Stimulated activated CD8-positive, alpha-beta memory T cell treated with anti-CD3 and anti-CD28 coated beads, Interleukin-15, amount 100 ng/mL, for 4 hours (primary cell): Measurements from ENCODE around the gene F8A3.
"Not testable (repeated sequence)": the region's sequence is repeated elsewhere in the genome, so short reads cannot be mapped to it uniquely, and the experiment has no call there.

ENCODE experiments used
- DNase-seq, 2 donors: peaks; one replicate each; pipeline ENCODE4 v3.0.0-alpha.2; 2020; ENCODE audit warnings: low read depth in 2 of 2

F8A3 gene

GRCh38 chrX:155458471-155458870, at the start of gene F8A3:
TSS of gene F8A3 (minus strand) at chrX:155458620. CDS start at chrX:155458600, 20 bp downstream.
- DNase-seq = not testable (repeated sequence)

- DNase-seq = no peak
Observed at GRCh38 chrX:155505296-155505695, 46.9 kb upstream of the F8A3 start.

- not testable (repeated sequence) for DNase-seq
Observed at GRCh38 chrX:155495134-155495533, 36.7 kb upstream of the F8A3 start.

GRCh38 chrX:155491421-155491820, 33.0 kb upstream of the F8A3 start:
- DNase-seq = not testable (repeated sequence)

GRCh38 chrX:155477136-155477535, 18.7 kb upstream of the F8A3 start:
- DNase-seq = not testable (repeated sequence)

GRCh38 chrX:155466269-155466938, 8.0 kb upstream of the F8A3 start:
- DNase-seq = not testable (repeated sequence)

- DNase-seq = not testable (repeated sequence)
Observed at GRCh38 chrX:155460501-155460900, 2.1 kb upstream of the F8A3 start.

- DNase-seq = not testable (repeated sequence)
Observed at GRCh38 chrX:155457761-155458447, 516 bp downstream of the F8A3 start.

GRCh38 chrX:155441097-155441496, 17.3 kb downstream of the F8A3 start:
- DNase-seq = no peak

GRCh38 chrX:155435744-155436112, 22.7 kb downstream of the F8A3 start:
- no peak for DNase-seq

- no peak for DNase-seq
Observed at GRCh38 chrX:155434906-155435743, 23.3 kb downstream of the F8A3 start.

- no peak for DNase-seq
Observed at GRCh38 chrX:155417769-155418168, 40.7 kb downstream of the F8A3 start.
